HG03575 (cell line): ENCODE data around the gene SLC16A11.

Experiments used
- ATAC-seq: cut with Tn5 transposase; IDR thresholded peaks from one replicate; pipeline ENCODE4 v1.9.1; 2021; ENCODE audit not compliant: unreplicated experiment, insufficient number of reproducible peaks, low FRiP score; ENCODE audit errors: extremely low read depth

SLC16A11 gene

DNA sequence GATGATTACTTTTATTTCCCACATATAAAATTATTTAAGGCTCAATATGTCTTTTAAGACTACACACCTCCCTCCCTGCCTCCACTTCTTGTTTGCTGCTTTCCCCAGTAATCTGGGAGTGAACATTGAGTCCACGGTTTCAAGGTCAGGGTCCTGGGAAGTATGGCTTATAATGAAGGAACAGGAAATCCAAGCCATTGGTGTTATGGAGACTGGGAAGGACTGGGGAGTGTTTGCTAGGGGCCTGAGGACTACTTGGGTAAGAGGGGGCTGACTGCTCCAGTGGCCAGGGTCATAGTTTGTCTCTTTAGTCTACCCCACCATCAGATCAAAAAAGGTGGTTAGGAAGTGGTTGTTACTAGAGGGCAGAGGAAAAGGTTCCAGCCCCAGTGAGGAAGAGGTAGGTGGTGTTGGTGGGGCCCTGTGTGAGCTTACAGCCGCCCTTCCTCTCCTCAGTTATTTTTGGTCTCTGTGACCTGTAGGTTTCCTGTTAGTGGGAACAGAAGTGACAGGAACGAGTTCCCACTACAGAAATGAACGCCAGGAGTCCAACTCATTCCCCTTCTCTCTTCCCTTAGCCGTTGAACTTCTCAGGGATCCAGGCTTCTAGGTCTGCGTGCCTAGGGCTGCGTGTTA, 8.8 kb downstream of the SLC16A11 start:
- no peak for ATAC-seq

- no peak for ATAC-seq
These were observed 14.2 kb downstream of the SLC16A11 start for GRCh38 chr17:7029659-7030058.

DNA sequence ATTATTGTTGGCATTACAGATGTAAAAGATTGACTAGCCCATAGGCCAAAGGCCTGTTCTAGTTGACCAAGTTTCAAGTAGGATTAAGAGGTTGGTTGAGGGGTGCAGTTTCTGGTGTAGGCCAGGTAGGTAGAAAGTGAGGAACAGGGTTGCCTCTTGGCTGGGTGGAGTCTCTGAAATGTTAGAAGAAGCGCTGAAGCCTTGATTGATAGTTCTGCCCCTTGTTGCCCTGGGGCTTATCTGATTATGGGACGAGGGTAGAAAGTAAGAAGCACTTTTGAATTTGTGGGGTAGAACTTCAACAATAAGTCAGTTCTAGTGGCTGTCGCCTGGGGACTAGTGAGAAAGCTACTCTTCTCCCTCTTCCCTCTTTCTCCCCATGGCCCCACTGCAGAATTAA, 14.8 kb downstream of the SLC16A11 start:
- ATAC-seq = no peak

DNA sequence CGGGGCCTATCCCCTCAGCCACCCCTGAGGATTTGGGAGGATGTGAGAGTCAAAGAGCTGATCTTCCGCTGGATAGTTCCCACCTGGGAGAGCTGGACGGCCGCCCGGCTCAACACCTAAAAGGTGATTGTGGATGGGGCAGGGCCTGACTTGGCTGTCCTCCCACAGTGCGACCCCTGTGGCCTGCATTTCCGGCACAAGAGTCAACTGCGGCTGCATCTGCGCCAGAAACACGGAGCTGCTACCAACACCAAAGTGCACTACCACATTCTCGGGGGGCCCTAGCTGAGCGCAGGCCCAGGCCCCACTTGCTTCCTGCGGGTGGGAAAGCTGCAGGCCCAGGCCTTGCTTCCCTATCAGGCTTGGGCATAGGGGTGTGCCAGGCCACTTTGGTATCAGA, 16.6 kb downstream of the SLC16A11 start:
- no peak for ATAC-seq

- ATAC-seq = no peak
These were observed 17.3 kb downstream of the SLC16A11 start for GRCh38 chr17:7026471-7027115.

DNA sequence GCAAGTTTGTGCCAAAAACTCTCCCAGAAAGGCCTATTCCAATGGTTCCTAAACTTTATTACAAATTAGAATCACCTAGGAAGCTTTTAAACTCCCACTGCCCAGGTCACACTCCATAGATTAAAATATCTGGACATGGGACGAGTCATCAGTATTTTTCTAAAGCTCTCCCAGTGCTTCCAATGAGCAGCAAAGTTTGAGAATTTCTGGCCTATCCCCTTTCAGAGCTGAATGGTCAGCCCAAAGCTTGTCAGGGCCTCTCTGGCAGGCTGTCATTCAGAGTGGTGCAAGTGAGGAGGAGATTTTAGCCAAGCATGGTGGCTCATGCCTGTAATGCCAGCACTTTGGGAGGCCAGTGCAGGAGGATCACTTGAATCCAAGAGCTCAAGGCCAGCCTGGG, 18.6 kb downstream of the SLC16A11 start:
- ATAC-seq = no peak

GRCh38 chr17:7024402-7024785, 19.5 kb downstream of the SLC16A11 start:
- ATAC-seq = no peak

DNA sequence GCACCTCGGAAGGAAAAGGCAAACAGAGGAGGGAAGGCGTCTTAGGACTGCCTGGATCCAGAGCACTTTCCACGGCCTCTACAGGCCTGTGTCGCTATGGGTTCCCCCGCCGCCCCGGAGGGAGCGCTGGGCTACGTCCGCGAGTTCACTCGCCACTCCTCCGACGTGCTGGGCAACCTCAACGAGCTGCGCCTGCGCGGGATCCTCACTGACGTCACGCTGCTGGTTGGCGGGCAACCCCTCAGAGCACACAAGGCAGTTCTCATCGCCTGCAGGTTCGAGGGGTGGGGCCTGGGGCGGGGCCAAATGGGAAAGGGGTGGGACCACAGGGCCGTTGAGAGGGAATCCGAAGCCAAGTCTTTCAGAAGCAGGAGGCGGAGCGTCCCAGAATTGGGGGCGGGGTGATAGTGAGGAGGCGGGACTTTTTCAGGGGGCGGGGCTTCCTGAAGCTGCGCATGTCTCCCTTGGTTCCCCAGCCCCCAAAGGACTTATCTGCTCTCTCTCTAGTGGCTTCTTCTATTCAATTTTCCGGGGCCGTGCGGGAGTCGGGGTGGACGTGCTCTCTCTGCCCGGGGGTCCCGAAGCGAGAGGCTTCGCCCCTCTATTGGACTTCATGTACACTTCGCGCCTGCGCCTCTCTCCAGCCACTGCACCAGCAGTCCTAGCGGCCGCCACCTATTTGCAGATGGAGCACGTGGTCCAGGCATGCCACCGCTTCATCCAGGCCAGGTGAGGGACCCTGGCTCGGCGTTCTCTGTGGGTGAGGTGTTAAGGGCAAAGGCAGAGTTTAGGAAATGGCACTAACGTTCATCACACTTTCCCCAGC, 20.1 kb downstream of the SLC16A11 start:
- no peak for ATAC-seq

GRCh38 chr17:7022781-7023571, 20.9 kb downstream of the SLC16A11 start, which contains the start of gene BCL6B:
Gene BCL6B, plus strand, starts transcription at chr17:7023050. Its CDS starts 622 bp downstream, at chr17:7023672.
- no peak for ATAC-seq

GRCh38 chr17:7021993-7022778, 21.7 kb downstream of the SLC16A11 start:
- no peak for ATAC-seq

DNA sequence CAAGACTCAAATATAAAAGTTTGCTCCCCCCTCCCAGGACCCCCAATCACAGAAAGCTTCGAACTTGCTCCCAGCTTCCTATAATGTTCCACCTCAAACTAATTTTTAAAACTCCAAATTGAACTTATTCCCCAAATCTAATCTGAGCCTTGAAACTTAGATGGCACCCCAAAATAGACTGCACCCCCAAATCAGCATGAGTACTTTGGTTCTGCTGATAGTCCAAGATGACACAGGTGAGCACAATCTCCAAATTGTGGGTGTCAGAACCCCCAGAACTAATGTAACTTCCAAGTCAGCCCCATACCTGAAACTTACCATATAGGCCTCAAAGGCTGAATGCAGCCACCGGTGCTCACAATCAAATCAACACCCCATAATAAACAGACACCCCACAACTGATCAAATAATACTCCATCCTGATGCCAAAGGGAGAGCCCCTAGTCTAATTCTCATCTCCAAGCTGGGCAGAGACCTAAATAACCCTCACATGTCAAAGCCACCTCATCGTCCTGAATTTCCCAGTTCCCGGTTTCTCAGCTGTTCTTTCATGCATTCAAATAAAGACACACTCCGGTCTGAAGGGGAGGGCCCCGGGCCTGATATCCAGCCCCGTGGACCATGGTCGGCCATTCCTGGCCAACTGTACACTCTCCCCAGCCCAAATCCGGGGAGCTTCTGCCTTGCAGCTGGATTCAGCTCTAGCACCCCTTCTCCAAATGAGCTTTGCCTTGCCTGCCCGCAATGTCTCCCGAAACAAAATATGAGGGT, 22.8 kb downstream of the SLC16A11 start:
- no peak for ATAC-seq

- ATAC-seq = no peak
These were observed 23.9 kb downstream of the SLC16A11 start for GRCh38 chr17:7019839-7020519.

- no peak for ATAC-seq
These were observed 24.5 kb downstream of the SLC16A11 start for GRCh38 chr17:7019367-7019766.

- no peak for ATAC-seq
These were observed 25.4 kb downstream of the SLC16A11 start for GRCh38 chr17:7018331-7018964.

GRCh38 chr17:7017827-7018200, 26.1 kb downstream of the SLC16A11 start:
- ATAC-seq = no peak

- no peak for ATAC-seq
These were observed 26.7 kb downstream of the SLC16A11 start for GRCh38 chr17:7016886-7017826.
